Renal pelvis (tissue), 1 donor: ENCODE results near the gene C17orf114.
A peak's percentile ranks its signal among the peaks of the same experiment; 100 is the strongest.

Experiments used
- DNase-seq: peaks from one replicate; pipeline ENCODE4 v3.0.0-alpha.2; 2013

Gene C17orf114

GRCh38 chr17:4823373-4824089 is 21.4 kb upstream of the C17orf114 start:
- no peak for DNase-seq

- no peak for DNase-seq
Observed at GRCh38 chr17:4822835-4823234, 20.7 kb upstream of the C17orf114 start.

- no peak for DNase-seq
Observed at GRCh38 chr17:4818276-4818675, 16.1 kb upstream of the C17orf114 start.

DNA sequence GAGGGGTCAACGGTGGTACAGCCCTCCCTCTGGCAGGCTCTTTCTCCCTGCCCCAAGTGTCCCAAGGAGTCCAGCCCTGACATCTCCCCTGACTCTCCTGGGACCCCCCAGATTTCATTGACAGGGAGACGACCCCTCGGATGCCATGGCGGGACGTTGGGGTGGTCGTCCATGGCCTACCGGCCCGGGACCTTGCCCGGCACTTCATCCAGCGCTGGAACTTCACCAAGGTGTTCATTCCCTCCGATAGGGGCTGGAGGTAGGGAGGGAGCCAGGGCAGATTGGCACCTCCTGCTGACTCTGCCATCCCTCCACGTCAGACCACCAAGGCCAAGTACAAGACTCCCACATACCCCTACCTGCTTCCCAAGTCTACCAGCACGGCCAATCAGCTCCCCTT is 14.7 kb upstream of the C17orf114 start:
- no peak for DNase-seq

DNA sequence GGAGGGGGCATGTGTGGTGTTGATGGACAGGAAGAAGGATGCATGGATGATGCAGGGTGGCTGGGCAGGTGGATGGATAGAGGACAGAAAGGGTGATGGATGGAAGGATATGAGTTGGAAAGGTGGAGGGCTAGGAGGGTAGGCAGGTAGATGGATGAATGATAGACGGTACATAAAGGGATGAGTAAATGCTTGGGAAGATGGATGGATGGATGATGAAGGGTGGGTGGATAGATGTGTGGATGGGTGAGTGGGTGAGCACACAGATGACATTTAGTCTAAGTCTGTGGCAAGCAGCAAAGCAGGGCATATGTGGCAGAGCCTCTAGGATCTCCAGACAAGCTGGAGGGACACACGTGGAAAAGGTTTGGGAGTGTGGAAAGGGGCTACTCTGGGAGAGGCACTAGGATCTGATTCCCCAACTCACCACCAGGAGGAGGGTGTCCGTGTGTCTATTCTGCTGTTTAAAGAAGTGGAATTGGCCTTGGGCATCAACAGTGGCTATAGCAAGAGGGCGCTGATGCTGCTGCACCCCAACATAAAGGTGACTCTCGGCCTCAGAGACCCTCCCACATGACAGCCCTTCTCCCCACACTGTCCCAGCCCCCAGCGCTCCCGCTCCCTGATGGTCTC is 13.0 kb upstream of the C17orf114 start:
- no peak for DNase-seq

GRCh38 chr17:4812690-4813089 is 10.6 kb upstream of the C17orf114 start:
- DNase-seq = no peak

DNA sequence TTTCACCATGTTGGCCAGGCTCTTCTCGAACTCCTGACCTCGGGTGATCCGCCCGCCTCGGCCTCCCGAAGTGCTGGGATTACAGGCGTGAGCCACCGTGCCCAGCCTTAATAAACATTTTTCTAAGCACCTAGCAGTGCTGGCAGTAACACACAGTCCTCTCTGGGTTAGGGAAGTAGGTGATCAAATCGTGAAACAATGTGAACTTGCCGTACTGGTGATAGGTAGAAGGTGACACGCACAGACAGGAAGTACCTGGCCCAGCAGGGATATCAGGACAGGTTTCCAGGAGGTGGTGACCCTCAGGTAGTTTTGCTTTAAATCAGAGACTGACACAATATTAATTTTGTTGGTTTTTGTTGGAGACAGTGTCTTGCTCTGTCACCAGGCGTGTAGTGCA is 9.3 kb upstream of the C17orf114 start:
- no peak for DNase-seq

DNA sequence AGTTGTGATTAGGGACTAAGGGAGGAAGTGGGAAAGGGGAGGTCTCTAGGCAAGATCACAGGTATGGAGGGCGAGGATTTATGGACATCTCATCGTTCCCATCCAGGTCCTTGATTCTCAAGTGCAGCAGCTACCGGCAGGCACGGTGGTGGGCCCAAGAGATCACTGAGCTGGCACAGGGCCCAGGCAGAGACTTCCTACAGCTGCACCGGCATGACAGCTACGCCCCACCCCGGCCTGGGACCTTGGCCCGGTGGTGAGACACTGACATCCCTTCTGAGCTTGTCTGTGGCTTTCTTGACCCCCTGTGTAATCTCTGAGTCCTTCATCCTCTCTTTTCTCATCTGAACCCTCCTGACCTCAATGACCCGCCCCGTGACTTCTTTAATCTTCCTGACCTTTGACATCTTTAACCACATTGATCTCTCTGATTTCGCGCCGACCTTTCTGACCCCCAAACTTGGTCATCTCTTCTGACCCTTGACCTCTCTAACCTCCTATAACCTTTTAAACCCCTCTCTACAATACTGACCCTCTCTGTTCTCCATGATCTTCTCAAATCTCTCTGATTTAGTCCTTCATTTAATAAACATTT is 8.7 kb upstream of the C17orf114 start:
- no peak for DNase-seq

DNA sequence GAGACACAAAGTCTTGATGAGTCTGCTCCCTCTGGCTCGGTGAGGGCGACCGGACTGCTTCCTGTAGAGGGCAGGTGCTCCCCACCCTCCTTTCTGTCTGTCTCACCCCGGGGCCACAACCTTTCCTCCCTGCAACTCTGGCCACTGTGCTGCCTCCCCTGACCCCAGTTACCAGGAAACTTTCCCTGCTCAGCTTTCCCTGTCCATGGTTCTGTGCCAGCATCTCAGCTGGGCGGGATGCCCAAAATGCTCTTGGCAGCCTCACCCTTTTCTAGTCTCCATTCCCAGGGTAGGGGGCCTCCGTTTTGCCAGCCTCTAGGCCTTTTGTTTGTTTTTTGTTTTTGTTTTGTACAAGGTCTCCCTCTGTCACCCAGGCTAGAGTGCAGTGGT is 6.2 kb upstream of the C17orf114 start:
- no peak for DNase-seq

GRCh38 chr17:4807605-4808377 is 5.7 kb upstream of the C17orf114 start:
- no peak for DNase-seq

GRCh38 chr17:4806777-4807604 is 4.9 kb upstream of the C17orf114 start, which contains the start of gene PLD2:
TSS of gene PLD2 (plus strand) at chr17:4807152. CDS start at chr17:4807773, 621 bp downstream.
- DNase-seq = peak; percentile 87

- DNase-seq = no peak
Observed at GRCh38 chr17:4806456-4806776, 4.3 kb upstream of the C17orf114 start.

GRCh38 chr17:4800462-4801196 is 1.5 kb downstream of the C17orf114 start:
- DNase-seq = no peak

DNA sequence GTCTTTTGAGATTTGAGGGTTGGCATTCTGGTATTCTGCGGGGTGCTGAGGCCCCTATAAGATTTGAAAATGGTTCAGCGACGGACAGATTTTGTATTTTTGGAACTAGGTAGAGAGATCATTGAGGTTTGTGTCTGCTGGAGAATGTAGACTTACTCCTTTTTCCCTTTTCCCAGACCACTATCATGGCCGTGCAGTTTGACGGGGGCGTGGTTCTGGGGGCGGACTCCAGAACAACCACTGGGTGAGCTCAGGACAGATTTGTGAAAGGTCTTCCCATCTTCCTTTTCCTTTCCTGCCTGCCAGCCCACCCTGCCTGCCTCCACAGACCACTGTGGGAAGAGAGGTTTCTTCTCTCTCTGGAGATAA is 5.6 kb downstream of the C17orf114 start:
- no peak for DNase-seq

GRCh38 chr17:4795168-4795567 is 7.0 kb downstream of the C17orf114 start:
- no peak for DNase-seq

DNA sequence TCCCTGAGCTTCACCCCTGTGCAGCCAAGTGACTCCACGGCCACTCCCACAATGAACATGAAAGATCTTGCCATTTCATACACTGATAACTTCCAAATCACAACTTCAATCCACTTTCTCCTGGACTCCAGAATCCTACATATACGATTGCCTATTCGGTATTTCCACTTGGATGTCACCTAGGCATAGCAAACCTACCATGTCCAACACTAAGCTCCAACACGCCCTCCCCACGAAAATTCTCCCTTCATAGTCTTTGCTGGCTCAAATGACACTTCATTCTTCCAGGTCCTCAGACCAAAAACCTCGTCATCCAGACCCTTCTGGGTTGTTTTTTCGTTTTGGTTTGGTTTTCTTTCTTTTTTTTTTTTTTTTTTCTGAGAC is 11.4 kb downstream of the C17orf114 start:
- no peak for DNase-seq

- DNase-seq = peak; percentile 82
Observed at GRCh38 chr17:4789951-4790704, 12.0 kb downstream of the C17orf114 start.

DNA sequence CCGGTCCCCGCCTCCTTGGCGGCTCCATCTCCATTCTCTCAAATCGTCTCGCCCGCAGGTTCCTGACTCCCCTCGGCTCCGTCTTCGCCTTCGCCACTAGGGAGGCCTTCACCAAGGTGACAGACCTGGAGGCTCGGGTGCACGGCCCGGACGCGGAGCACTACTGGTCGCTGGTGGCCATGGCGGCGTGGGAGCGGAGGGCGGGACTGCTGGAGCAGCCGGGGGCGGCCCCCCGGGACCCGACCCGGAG is 12.5 kb downstream of the C17orf114 start:
- no peak for DNase-seq

DNA sequence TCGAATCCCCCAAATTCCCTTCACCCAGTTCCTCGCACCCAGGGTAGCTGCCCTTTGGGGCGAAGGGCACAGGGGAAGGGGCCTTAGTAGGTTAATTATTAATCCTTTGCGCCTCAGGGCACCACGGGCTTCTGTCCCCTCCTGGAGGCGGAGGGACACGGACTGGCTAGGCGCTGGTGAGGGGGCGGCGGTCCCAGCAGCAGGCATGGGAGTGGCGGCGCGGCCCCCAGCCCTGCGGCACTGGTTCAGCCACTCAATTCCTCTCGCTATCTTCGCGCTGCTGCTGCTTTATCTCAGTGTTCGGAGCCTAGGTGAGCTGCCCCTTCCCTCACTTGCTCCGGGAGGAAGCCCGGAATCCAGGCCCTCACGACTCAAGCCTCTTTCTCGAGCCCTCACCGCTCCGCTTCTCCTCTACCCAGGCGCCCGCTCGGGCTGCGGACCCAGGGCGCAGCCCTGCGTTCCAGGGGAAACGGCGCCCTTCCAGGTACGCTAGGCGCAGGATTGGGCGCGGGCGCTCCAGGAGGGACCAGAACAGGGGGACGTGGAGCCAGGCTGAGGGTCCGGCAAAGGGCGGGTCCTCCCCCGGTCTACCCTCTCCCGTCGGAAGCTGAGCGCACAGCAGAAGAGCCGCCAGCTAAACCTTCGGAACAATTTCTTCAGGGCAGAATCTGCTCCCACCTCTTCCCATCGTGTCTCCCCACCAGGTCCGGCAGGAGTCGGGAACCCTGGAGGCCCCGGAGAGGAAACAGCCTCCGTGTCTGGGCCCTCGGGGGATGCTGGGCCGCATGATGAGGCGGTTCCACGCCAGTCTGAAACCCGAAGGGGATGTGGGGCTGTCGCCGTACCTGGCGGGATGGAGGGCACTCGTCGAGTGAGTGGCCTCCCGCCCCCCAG is 13.1 kb downstream of the C17orf114 start, which contains the start of gene GLTPD2:
Gene GLTPD2, plus strand, starts transcription at position 158 of the 894 bp plus-strand sequence. Its CDS starts 48 bp downstream, at position 206.
- DNase-seq = no peak
